DMS53 (cell line): ENCODE measurements around the gene SPINK5.
A peak's percentile ranks its signal among the peaks of the same experiment; 100 is the strongest.

Experiments used
- DNase-seq: peaks from one replicate; lab custom pipeline; 2025; lab: John Stamatoyannopoulos, UW

The SPINK5 gene

DNA sequence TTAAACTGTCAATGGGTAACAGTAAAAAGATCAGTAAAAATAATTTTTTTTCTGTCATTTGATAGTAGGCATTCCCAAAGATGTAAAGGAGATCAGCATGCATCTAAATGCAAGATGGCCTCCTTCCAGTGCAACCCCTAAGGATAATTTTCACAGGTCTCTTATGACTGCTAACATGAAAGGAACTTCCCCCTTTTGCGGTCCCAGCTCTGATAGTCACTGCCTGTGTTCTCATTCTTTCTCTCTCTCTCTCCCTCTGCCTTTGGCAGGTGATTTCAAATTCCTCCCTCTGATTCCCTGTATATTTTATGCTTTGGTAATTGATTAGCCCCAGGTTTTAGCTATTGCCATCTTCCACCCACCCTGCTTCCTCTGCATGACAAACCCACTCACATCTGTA is 113.4 kb downstream of the SPINK5 start:
- no peak for DNase-seq

DNA sequence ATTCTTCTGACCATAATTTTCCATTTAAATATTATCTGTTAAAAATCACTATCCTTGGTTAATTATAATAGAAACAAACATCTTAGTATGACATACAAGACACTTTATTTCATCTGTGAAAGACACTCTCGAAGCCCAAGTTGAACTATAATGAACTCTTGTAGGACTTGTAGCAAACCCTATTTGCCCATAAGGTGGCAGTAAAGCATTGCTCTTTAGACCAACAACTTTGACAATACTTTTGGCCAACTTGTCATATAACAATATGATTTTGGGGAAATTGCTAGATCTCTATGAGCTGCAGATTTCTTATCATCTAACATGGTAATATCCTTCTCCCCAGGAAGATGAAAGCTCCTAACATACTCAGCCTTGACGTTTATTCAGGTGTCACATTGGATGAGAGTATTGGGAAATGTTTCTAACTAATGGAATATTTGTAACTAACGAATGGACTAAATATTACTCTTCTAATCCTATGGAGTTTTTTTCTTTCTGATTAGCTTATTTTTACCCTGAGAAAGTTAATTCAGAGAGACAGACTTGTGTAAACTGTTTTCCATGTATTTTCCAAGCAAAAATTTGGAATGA is 115.5 kb downstream of the SPINK5 start:
- peak; percentile 82 for DNase-seq

DNA sequence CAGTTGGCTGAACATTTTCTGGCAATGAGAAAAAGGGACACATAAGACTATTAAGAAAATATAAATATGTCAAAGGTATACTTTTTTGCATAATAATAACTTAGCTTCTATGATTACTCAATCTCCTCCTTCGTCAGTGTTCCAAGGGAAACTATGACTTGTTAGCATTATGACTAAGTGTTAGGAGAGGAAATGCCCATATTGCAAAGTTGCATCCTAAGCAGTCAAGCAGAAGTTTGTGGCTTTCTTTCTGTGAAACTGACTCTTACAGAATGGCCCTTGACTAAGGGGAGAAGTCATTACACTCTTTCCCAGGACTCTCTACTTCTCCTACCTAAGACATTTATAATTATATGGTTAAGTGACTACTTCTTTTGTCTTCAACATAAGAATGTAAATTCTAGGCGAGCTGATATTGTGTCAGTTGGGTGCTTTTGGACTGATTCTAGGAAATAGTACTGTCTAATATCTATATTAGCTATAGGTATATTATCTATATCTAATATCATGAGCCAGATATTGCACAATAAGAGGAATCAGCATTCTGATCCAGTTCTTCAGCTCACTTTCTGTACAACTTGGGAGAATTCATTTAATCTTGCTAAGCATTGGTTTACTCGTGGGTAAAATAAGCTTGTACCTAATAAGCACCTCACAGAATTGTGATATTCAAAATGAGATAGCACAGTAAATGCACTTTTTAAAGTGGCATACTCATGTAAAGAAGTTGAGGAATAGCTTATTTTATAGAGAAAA is 122.6 kb downstream of the SPINK5 start:
- DNase-seq: no peak
